Mesendoderm (in vitro differentiated cells): ENCODE measurements around the gene ARRDC2.

Experiments used
- DNase-seq: peaks from one replicate; pipeline ENCODE4 v3.0.0; 2013
- H2AK5ac ChIP-seq: 2 replicates; pipeline ENCODE4 v1.6.1; 2013; ENCODE audit warnings: low read length, inconsistent platforms
- H2BK120ac ChIP-seq: 2 replicates; pipeline ENCODE4 v1.6.1; 2013; ENCODE audit warnings: low read depth, mild to moderate bottlenecking, low read length, moderate library complexity, mixed read lengths
- H2BK15ac ChIP-seq: replicated peaks from 2 replicates; pipeline ENCODE4 v1.6.1; 2013; ENCODE audit warnings: low read depth, mild to moderate bottlenecking, moderate library complexity
- H2BK5ac ChIP-seq: 2 replicates; pipeline ENCODE4 v1.6.1; 2013; ENCODE audit warnings: low read length, inconsistent platforms
- H3K18ac ChIP-seq: 2 replicates; pipeline ENCODE4 v1.6.1; 2013; ENCODE audit warnings: mild to moderate bottlenecking, low read length, mixed read lengths
- H3K23ac ChIP-seq: one replicate; pipeline ENCODE4 v1.6.1; 2013; ENCODE audit warnings: low read length
- H3K27ac ChIP-seq: 2 replicates; pipeline ENCODE4 v1.5.1; 2013; ENCODE audit warnings: low read depth, mild to moderate bottlenecking, inconsistent platforms, low read length, moderate library complexity
- H3K27me3 ChIP-seq: 2 replicates; pipeline ENCODE4 v1.6.1; 2013; ENCODE audit warnings: low read length, control low read depth, mild to moderate bottlenecking, inconsistent platforms; ENCODE audit not compliant: insufficient read depth, poor library complexity
- H3K36me3 ChIP-seq: 2 replicates; pipeline ENCODE4 v1.6.1; 2013; ENCODE audit warnings: low read length, inconsistent platforms; ENCODE audit not compliant: control insufficient read depth, insufficient read depth
- H3K4ac ChIP-seq: one replicate; pipeline ENCODE4 v1.6.1; 2013; ENCODE audit warnings: low read depth, mild to moderate bottlenecking, low read length, moderate library complexity
- H3K4me1 ChIP-seq: 2 replicates; pipeline ENCODE4 v1.6.1; 2013; ENCODE audit warnings: low read depth, low read length, inconsistent platforms; ENCODE audit not compliant: control insufficient read depth
- H3K4me2 ChIP-seq: 2 replicates; pipeline ENCODE4 v1.6.1; 2013; ENCODE audit warnings: low read length
- H3K4me3 ChIP-seq: 2 replicates; pipeline ENCODE4 v1.5.1; 2013; ENCODE audit warnings: mild to moderate bottlenecking, low read length
- H3K56ac ChIP-seq: one replicate; pipeline ENCODE4 v1.6.1; 2013; ENCODE audit warnings: low read length
- H3K79me1 ChIP-seq: 2 replicates; pipeline ENCODE4 v1.6.1; 2013; ENCODE audit warnings: low read length, inconsistent platforms
- H3K79me2 ChIP-seq: 2 replicates; pipeline ENCODE4 v1.6.1; 2013; ENCODE audit warnings: mild to moderate bottlenecking, low read length; ENCODE audit not compliant: control insufficient read depth, insufficient read depth
- H3K9ac ChIP-seq: 2 replicates; pipeline ENCODE4 v1.6.1; 2013; ENCODE audit warnings: low read length, inconsistent platforms
- H4K5ac ChIP-seq: one replicate; pipeline ENCODE4 v1.6.1; 2013; ENCODE audit warnings: low read length
- H4K8ac ChIP-seq: one replicate; pipeline ENCODE4 v1.6.1; 2013; ENCODE audit warnings: low read depth, mild to moderate bottlenecking, control low read depth, low read length, moderate library complexity
- WGBS: extraction: QIAGEN DNeasy Blood & Tissue Kit; methylation state at CpG from one replicate; pipeline ENCODE4 v1.1.7; 2013; ENCODE audit warnings: low lambda C conversion rate, missing lambda C conversion rate; ENCODE audit not compliant: insufficient coverage; ENCODE audit errors: extremely low coverage; 5-methylcytosine and 5-hydroxymethylcytosine counted together

ARRDC2 gene

GRCh38 chr19:17974551-17974950, 33.4 kb upstream of the ARRDC2 start:
- H4K8ac ChIP-seq: no peak overlapping the region
- H4K5ac ChIP-seq: no peak overlapping the region
- H3K4me1 ChIP-seq: no peaks in the 10 kb centered on the region
- H3K36me3 ChIP-seq: no peaks in the 10 kb centered on the region
- H2BK5ac ChIP-seq: no peak overlapping the region
- no peak for DNase-seq
- no peak overlapping the region for H3K23ac ChIP-seq
- no peaks in the 10 kb centered on the region for H3K27me3 ChIP-seq
- H3K4ac ChIP-seq: no peak overlapping the region
- no peak overlapping the region for H2BK120ac ChIP-seq
- H3K27ac ChIP-seq: no peak overlapping the region
- H3K18ac ChIP-seq: no peak overlapping the region
- H3K4me2 ChIP-seq: no peak overlapping the region
- WGBS: no CpG with 5 or more reads among the region's 6 CpGs
- no peak overlapping the region for H3K4me3 ChIP-seq
- no peaks in the 10 kb centered on the region for H3K79me1 ChIP-seq
- no peak overlapping the region for H3K56ac ChIP-seq
- H3K9ac ChIP-seq: no peak overlapping the region
- H2BK15ac ChIP-seq: no peak overlapping the region
- H2AK5ac ChIP-seq: no peak overlapping the region
- no peaks in the 10 kb centered on the region for H3K79me2 ChIP-seq

- no peak overlapping the region for H2BK120ac ChIP-seq
- DNase-seq: no peak
- H3K4me1 ChIP-seq: no peaks in the 10 kb centered on the region
- H2BK15ac ChIP-seq: no peak overlapping the region
- no peak overlapping the region for H3K4me3 ChIP-seq
- H2BK5ac ChIP-seq: no peak overlapping the region
- no peak overlapping the region for H3K4me2 ChIP-seq
- H3K27me3 ChIP-seq: no peaks in the 10 kb centered on the region
- H3K23ac ChIP-seq: no peak overlapping the region
- no peak overlapping the region for H3K4ac ChIP-seq
- H2AK5ac ChIP-seq: no peak overlapping the region
- WGBS: no CpG with 5 or more reads among the region's 8 CpGs
- no peak overlapping the region for H3K27ac ChIP-seq
- no peaks in the 10 kb centered on the region for H3K79me2 ChIP-seq
- H3K79me1 ChIP-seq: no peaks in the 10 kb centered on the region
- H3K18ac ChIP-seq: no peak overlapping the region
- H3K56ac ChIP-seq: no peak overlapping the region
- no peak overlapping the region for H3K9ac ChIP-seq
- no peaks in the 10 kb centered on the region for H3K36me3 ChIP-seq
- H4K8ac ChIP-seq: no peak overlapping the region
- no peak overlapping the region for H4K5ac ChIP-seq
These were observed 32.9 kb upstream of the ARRDC2 start for GRCh38 chr19:17975032-17975431.

- Histone ChIP-seq H3K4me3 (no peak overlapping the region), H3K36me3 (no peaks in the 10 kb centered on the region), H3K9ac (no peak overlapping the region), H3K18ac (no peak overlapping the region), H3K4me2 (no peak overlapping the region), H2AK5ac (no peak overlapping the region), H2BK15ac (no peak overlapping the region), H3K23ac (no peak overlapping the region), H3K79me1 (no peaks in the 10 kb centered on the region), H3K56ac (no peak overlapping the region), H2BK5ac (no peak overlapping the region), H3K4ac (no peak overlapping the region), H4K5ac (no peak overlapping the region), H2BK120ac (no peak overlapping the region), H4K8ac (no peak overlapping the region), H3K79me2 (no peaks in the 10 kb centered on the region), H3K27me3 (no peaks in the 10 kb centered on the region), H3K27ac (no peak overlapping the region), H3K4me1 (no peaks in the 10 kb centered on the region)
- DNase-seq: no peak
- WGBS: no CpG with 5 or more reads among the region's 4 CpGs
These were observed 30.9 kb upstream of the ARRDC2 start for GRCh38 chr19:17977021-17977420.

- Histone ChIP-seq H2AK5ac (no peak overlapping the region), H3K4me1 (no peaks in the 10 kb centered on the region), H3K36me3 (no peaks in the 10 kb centered on the region), H3K9ac (no peak overlapping the region), H3K4me2 (no peak overlapping the region), H3K79me2 (no peaks in the 10 kb centered on the region), H3K18ac (no peak overlapping the region), H3K27me3 (no peaks in the 10 kb centered on the region), H3K23ac (no peak overlapping the region), H3K79me1 (no peaks in the 10 kb centered on the region), H4K8ac (no peak overlapping the region), H3K4ac (no peak overlapping the region), H4K5ac (no peak overlapping the region), H3K4me3 (no peak overlapping the region), H2BK5ac (no peak overlapping the region), H3K27ac (no peak overlapping the region), H2BK120ac (no peak overlapping the region), H2BK15ac (no peak overlapping the region), H3K56ac (no peak overlapping the region)
- no peak for DNase-seq
- WGBS: no CpG with 5 or more reads among the region's 7 CpGs
These were observed 30.5 kb upstream of the ARRDC2 start for GRCh38 chr19:17977488-17977887.

GRCh38 chr19:17981611-17982010, 26.4 kb upstream of the ARRDC2 start:
- no peak overlapping the region for H4K8ac ChIP-seq
- no peak overlapping the region for H3K27ac ChIP-seq
- no peak overlapping the region for H3K4me2 ChIP-seq
- no peaks in the 10 kb centered on the region for H3K27me3 ChIP-seq
- no peak overlapping the region for H3K4ac ChIP-seq
- no peaks in the 10 kb centered on the region for H3K36me3 ChIP-seq
- no peak for DNase-seq
- no peak overlapping the region for H3K56ac ChIP-seq
- H3K79me1 ChIP-seq: no peaks in the 10 kb centered on the region
- no peak overlapping the region for H3K23ac ChIP-seq
- no peak overlapping the region for H2BK120ac ChIP-seq
- no peaks in the 10 kb centered on the region for H3K4me1 ChIP-seq
- no peak overlapping the region for H2BK15ac ChIP-seq
- H3K79me2 ChIP-seq: no peaks in the 10 kb centered on the region
- WGBS: no CpG with 5 or more reads among the region's 38 CpGs
- H2BK5ac ChIP-seq: no peak overlapping the region
- H4K5ac ChIP-seq: no peak overlapping the region
- H2AK5ac ChIP-seq: no peak overlapping the region
- H3K9ac ChIP-seq: no peak overlapping the region
- no peak overlapping the region for H3K18ac ChIP-seq
- H3K4me3 ChIP-seq: no peak overlapping the region

GRCh38 chr19:17982430-17982829, 25.5 kb upstream of the ARRDC2 start:
- no peak overlapping the region for H3K4me2 ChIP-seq
- no peak overlapping the region for H3K27ac ChIP-seq
- no peak overlapping the region for H3K18ac ChIP-seq
- no peak overlapping the region for H3K4me3 ChIP-seq
- H3K27me3 ChIP-seq: no peaks in the 10 kb centered on the region
- H3K36me3 ChIP-seq: no peaks in the 10 kb centered on the region
- H3K4ac ChIP-seq: no peak overlapping the region
- no peak overlapping the region for H3K23ac ChIP-seq
- no peak overlapping the region for H2BK5ac ChIP-seq
- H3K56ac ChIP-seq: no peak overlapping the region
- H2BK15ac ChIP-seq: no peak overlapping the region
- WGBS: no CpG with 5 or more reads among the region's 22 CpGs
- no peak overlapping the region for H2AK5ac ChIP-seq
- no peak overlapping the region for H4K5ac ChIP-seq
- no peak for DNase-seq
- no peak overlapping the region for H2BK120ac ChIP-seq
- H3K4me1 ChIP-seq: no peaks in the 10 kb centered on the region
- no peaks in the 10 kb centered on the region for H3K79me2 ChIP-seq
- no peak overlapping the region for H3K9ac ChIP-seq
- H4K8ac ChIP-seq: no peak overlapping the region
- no peaks in the 10 kb centered on the region for H3K79me1 ChIP-seq
